A549 (cell line): ENCODE measurements around the gene PAPPA. TPM values are rescaled to one million over a fixed set of nuclear protein-coding genes. Genes with fewer than 3 reads are reported as not detected.

Experiments
- ATAC-seq, 2 experiments: fragments of 200-7000 bp in 1 of 2; fragments of >200 bp in 1 of 2; cut with Nextera tagmentation in 1 of 2; cut with Tn5 transposase in 1 of 2; 3 replicates each; pipeline versions ENCODE4 v1.8.0 to v1.9.1; 2018 to 2020; ENCODE audit warnings: mild to moderate bottlenecking in 1 of 2, moderate library complexity in 1 of 2
- CTCF ChIA-PET: fragments of 300-600 bp; sonication (Branson Sonifier 250); formaldehyde crosslinking; extraction: SDS; loops from one replicate; lab custom pipeline; 2021; ENCODE audit warnings: antibody characterized with exemption, inconsistent platforms; lab: Yijun Ruan, JAX
- POLR2A ChIA-PET: fragments of 350-600 bp; formaldehyde crosslinking; extraction: SDS; loops from one replicate; lab custom pipeline; 2021; ENCODE audit warnings: antibody characterized with exemption, inconsistent platforms; lab: Yijun Ruan, JAX
- DNase-seq, 2 experiments: peaks; one replicate each; pipeline versions ENCODE4 v3.0.0 to v3.0.0-alpha.2; 2011 to 2016; ENCODE audit warnings: low read depth in 1 of 2, low spot score in 1 of 2
- FAIRE-seq: peaks from 2 replicates; lab custom pipeline; 2011; peaks lifted over from hg19 to GRCh38; lab: Jason Lieb, UNC
- H3K27ac ChIP-seq, 2 experiments: fragments of >200 bp; sonication (Bioruptor Twin); formaldehyde crosslinking; 3 replicates each; pipeline ENCODE4 v1.5.1; 2016 to 2017
- H3K4me1 ChIP-seq: fragments of >200 bp; sonication (Bioruptor Twin); formaldehyde crosslinking; 3 replicates; pipeline ENCODE4 v1.6.1; 2016
- H3K4me2 ChIP-seq: fragments of >200 bp; sonication (Bioruptor Twin); formaldehyde crosslinking; 3 replicates; pipeline ENCODE4 v1.6.1; 2016
- H3K4me3 ChIP-seq: fragments of >200 bp; sonication (Bioruptor Twin); formaldehyde crosslinking; 3 replicates; pipeline ENCODE4 v1.5.1; 2016
- H3K9me3 ChIP-seq: fragments of >200 bp; sonication (Bioruptor Twin); formaldehyde crosslinking; 3 replicates; pipeline ENCODE4 v1.6.1; 2016
- BCL3 ChIP-seq: fragments of >200 bp; sonication (Bioruptor Twin); formaldehyde crosslinking; IDR thresholded peaks from 3 replicates; pipeline ENCODE4 v1.6.1; 2016
- CBX2 ChIP-seq: fragments of 200-600 bp; sonication (generic); IDR thresholded peaks from 2 replicates; pipeline ENCODE4 v1.6.1; 2016; ENCODE audit warnings: low read depth, mild to moderate bottlenecking, borderline replicate concordance
- CEBPB ChIP-seq, 2 experiments: fragments of >200 bp in 1 of 2; sonication (Bioruptor Twin) in 1 of 2; formaldehyde crosslinking in 1 of 2; IDR thresholded peaks; 2 replicates each; pipeline ENCODE4 v1.6.1; 2012 to 2016
- CHD4 ChIP-seq: fragments of 200-600 bp; sonication (generic); IDR thresholded peaks from 2 replicates; pipeline ENCODE4 v1.6.1; 2016; ENCODE audit warnings: antibody characterized with exemption, mild to moderate bottlenecking, borderline replicate concordance
- E2F6 ChIP-seq: IDR thresholded peaks from 2 replicates; pipeline ENCODE4 v1.6.1; 2012; ENCODE audit warnings: low read depth, borderline replicate concordance
- ELK1 ChIP-seq: fragments of 150-350 bp; IDR thresholded peaks from 2 replicates; pipeline ENCODE4 v1.6.1; 2014; ENCODE audit warnings: low read depth, mild to moderate bottlenecking, low read length
- FOSL2 ChIP-seq, 2 experiments: fragments of 450-650 bp in 1 of 2; fragments of >200 bp in 1 of 2; sonication (Bioruptor Twin) in 1 of 2; formaldehyde crosslinking; IDR thresholded peaks; 2 replicates each; pipeline versions ENCODE4 v1.5.0 to v1.6.1; 2016 to 2020; ENCODE audit warnings: mild to moderate bottlenecking in 1 of 2, moderate library complexity in 1 of 2
- GATA3 ChIP-seq: IDR thresholded peaks from 2 replicates; pipeline ENCODE4 v1.6.1; 2012; ENCODE audit warnings: borderline replicate concordance
- HES2 ChIP-seq: fragments of >200 bp; sonication (Bioruptor Twin); formaldehyde crosslinking; IDR thresholded peaks from 2 replicates; pipeline ENCODE4 v1.6.1; 2016
- HOXB5 ChIP-seq: fragments of 250-450 bp; sonication (Bioruptor Pico); IDR thresholded peaks from 2 replicates; pipeline ENCODE4 v1.5.0; 2020; ENCODE audit warnings: mild to moderate bottlenecking, moderate library complexity
- JUN ChIP-seq, 2 experiments: fragments of >200 bp; sonication (Bioruptor Twin); formaldehyde crosslinking; IDR thresholded peaks; 2 replicates in 1 of 2; 3 replicates in 1 of 2; pipeline ENCODE4 v1.6.1; 2016 to 2017
- JUNB ChIP-seq: fragments of >200 bp; sonication (Bioruptor Twin); formaldehyde crosslinking; IDR thresholded peaks from 2 replicates; pipeline ENCODE4 v1.6.1; 2016
- KDM5A ChIP-seq: fragments of 200-600 bp; sonication (generic); IDR thresholded peaks from 2 replicates; pipeline ENCODE4 v1.6.1; 2016; ENCODE audit warnings: antibody characterized with exemption, mild to moderate bottlenecking
- MAFK ChIP-seq: fragments of 450-650 bp; IDR thresholded peaks from 2 replicates; pipeline ENCODE4 v1.6.1; 2014; ENCODE audit not compliant: partially characterized antibody
- MYC ChIP-seq: IDR thresholded peaks from 2 replicates; pipeline ENCODE4 v1.6.1; 2012; ENCODE audit warnings: mild to moderate bottlenecking, inconsistent platforms, low read length, improper control_type of control experiment, borderline replicate concordance
- NPAS2 ChIP-seq: fragments of 250-450 bp; sonication (Bioruptor Pico); IDR thresholded peaks from 2 replicates; pipeline ENCODE4 v1.8.0; 2022; ENCODE audit warnings: mild to moderate bottlenecking, moderate library complexity, borderline replicate concordance
- NR3C1 ChIP-seq: fragments of >200 bp; sonication (Bioruptor Twin); formaldehyde crosslinking; IDR thresholded peaks from 3 replicates; pipeline ENCODE4 v1.6.1; 2017
- POLR2A ChIP-seq: IDR thresholded peaks from 2 replicates; pipeline ENCODE4 v1.6.1; 2012; ENCODE audit warnings: mild to moderate bottlenecking, low read length
- POLR2AphosphoS2 ChIP-seq: conservative IDR thresholded peaks from 2 replicates; pipeline ENCODE4 v1.6.1; 2012; ENCODE audit warnings: low read length, improper control_type of control experiment, inconsistent platforms
- RCOR1 ChIP-seq: fragments of 150-350 bp; IDR thresholded peaks from 2 replicates; pipeline ENCODE4 v1.6.1; 2014; ENCODE audit warnings: antibody characterized with exemption, low read length, low read depth
- REST ChIP-seq: fragments of 200-600 bp; sonication (generic); IDR thresholded peaks from 2 replicates; pipeline ENCODE4 v1.6.1; 2016; ENCODE audit warnings: antibody characterized with exemption, mild to moderate bottlenecking, moderate library complexity
- RNF2 ChIP-seq: fragments of 200-600 bp; sonication (generic); IDR thresholded peaks from 2 replicates; pipeline ENCODE4 v1.6.1; 2016; ENCODE audit warnings: low read depth, mild to moderate bottlenecking, antibody characterized with exemption, moderate library complexity, borderline replicate concordance
- TFCP2L1 ChIP-seq: fragments of 250-450 bp; sonication (Bioruptor Pico); IDR thresholded peaks from 2 replicates; pipeline ENCODE4 v1.5.0; 2021; ENCODE audit warnings: mild to moderate bottlenecking
- USF2 ChIP-seq: fragments of 450-650 bp; IDR thresholded peaks from 2 replicates; pipeline ENCODE4 v1.6.1; 2014; ENCODE audit warnings: antibody characterized with exemption
- ZFP36 ChIP-seq: fragments of 450-650 bp; IDR thresholded peaks from 2 replicates; pipeline ENCODE4 v1.6.1; 2014; ENCODE audit warnings: borderline replicate concordance; ENCODE audit not compliant: partially characterized antibody
- ZSCAN20 ChIP-seq: fragments of 250-450 bp; sonication (Bioruptor Pico); IDR thresholded peaks from 2 replicates; pipeline ENCODE4 v1.8.0; 2022; ENCODE audit warnings: mild to moderate bottlenecking, moderate library complexity
- WGBS: methylation state at CpG from one replicate; pipeline ENCODE4 v1.1.6; 2017; ENCODE audit errors: missing lambda C conversion rate; 5-methylcytosine and 5-hydroxymethylcytosine counted together
- polyA plus RNA-seq, 4 experiments: library from polyadenylated mRNA; depleted of rRNA in 3 of 4; stranded (reverse); fragments of >200 nt; fragmentation: RNase III in 1 of 4; extraction: RNeasy Plus Mini Kit Qiagen cat#74134 plus additional on column Dnase treatment in 1 of 4; gene quantifications; 2 replicates in 3 of 4; 3 replicates in 1 of 4; pipeline ENCODE4 v1.2.3, GENCODE V29; 2011 to 2017

The PAPPA gene
- polyA plus RNA-seq, 2 of the 4 experiments (the other 2 are of a cell fraction): 40.0 to 127 TPM

- WGBS: 85% methylated on average over 5 of the region's 5 CpGs
- no peak overlapping the region for H3K4me3 ChIP-seq
- DNase-seq (no peak), ATAC-seq (no peak)
- POLR2A ChIA-PET: no interaction called here
- CTCF ChIA-PET: no interaction called here
- TF ChIP-seq USF2: no peak
- no peak for TF ChIP-seq NR3C1
- no peak for TF ChIP-seq ZSCAN20 (CRISPR knock-in tag)
- TF ChIP-seq HES2: no peak
- TF ChIP-seq ELK1: no peak
- TF ChIP-seq POLR2A: no peak
- TF ChIP-seq TFCP2L1 (CRISPR knock-in tag): no peak
- no peak for TF ChIP-seq HOXB5 (CRISPR knock-in tag)
- no peak for TF ChIP-seq KDM5A
- no peak for TF ChIP-seq FOSL2 (IDR thresholded peaks at IDR 0.05)
- TF ChIP-seq FOSL2 (CRISPR knock-in tag; IDR thresholded peaks at IDR 0.05): no peak
- TF ChIP-seq MYC: no peak
- no peak for TF ChIP-seq CEBPB (IDR thresholded peaks at IDR 0.05)
- no peak for TF ChIP-seq CHD4
- no peak for TF ChIP-seq RNF2
- TF ChIP-seq BCL3: no peak
- no peak for TF ChIP-seq POLR2AphosphoS2
- TF ChIP-seq, all 56 proteins: peak for 0
- peak overlapping the region in 1 of 2 experiments; percentile 52; a peak in 3 of 6 replicates for H3K27ac ChIP-seq
- no peak for FAIRE-seq
- H3K4me1 ChIP-seq: peaks cover 56% of the 10 kb centered on the region
- H3K9me3 ChIP-seq: no peaks in the 10 kb centered on the region
- no peak overlapping the region for H3K4me2 ChIP-seq
These were observed 151.2 kb downstream of the PAPPA start for GRCh38 chr9:116304761-116305160.

- peaks cover 28% of the 10 kb centered on the region; the same call in 2 of the 3 replicates for H3K4me1 ChIP-seq
- DNase-seq (no peak), FAIRE-seq (no peak), ATAC-seq (no peak)
- WGBS: 79% methylated on average over 4 of the region's 4 CpGs
- no peak overlapping the region for H3K4me3 ChIP-seq
- CTCF ChIA-PET: no interaction called here
- POLR2A ChIA-PET: interaction anchor here (1.0 kb wide), 1 partner anchor 9 kb away, joined by 3 read pairs; no protein-coding TSS in a partner anchor
- TF ChIP-seq JUNB (no peak), RCOR1 (no peak), CHD4 (no peak), NPAS2 (no peak), HES2 (no peak), RNF2 (no peak), POLR2AphosphoS2 (no peak), GATA3 (no peak), POLR2A (no peak), ZFP36 (no peak), CBX2 (no peak), MYC (no peak), REST (no peak), JUN (IDR thresholded peaks at IDR 0.05) (no peak), E2F6 (no peak), MAFK (no peak), BCL3 (no peak)
- peak overlapping the region in 1 of 2 experiments; percentile 39; a peak in 3 of 6 replicates for H3K27ac ChIP-seq
- H3K4me2 ChIP-seq: no peak overlapping the region
- H3K9me3 ChIP-seq: no peaks in the 10 kb centered on the region
These were observed 154.5 kb downstream of the PAPPA start for GRCh38 chr9:116308076-116308475.
